ENCODE results near the gene CADM1. TPM values are rescaled to one million over a fixed set of nuclear protein-coding genes. Genes with fewer than 3 reads are reported as not detected.

The CADM1 gene
- total RNA-seq, 1 experiment from 2014 or later: 1.1 TPM

DNA sequence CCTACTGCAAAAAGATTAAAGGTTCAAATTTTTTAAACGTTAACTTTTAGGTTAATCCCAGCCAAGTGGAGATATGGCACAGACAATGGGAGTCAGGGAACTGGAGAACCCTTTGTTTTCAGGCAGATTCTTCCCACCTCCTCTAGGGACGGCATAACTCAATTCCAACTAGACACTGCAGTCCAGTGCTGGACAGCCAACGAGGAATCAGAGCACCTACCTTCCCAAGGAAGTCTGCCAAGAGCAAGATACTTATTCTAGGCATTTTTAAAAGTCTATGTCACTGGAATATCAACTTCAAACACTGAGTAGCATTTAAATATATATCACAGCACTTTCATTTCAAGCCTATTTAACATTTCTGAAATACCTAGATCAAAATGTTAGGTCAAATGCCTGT lies 7.3 kb downstream of the CADM1 start:
- Histone ChIP-seq H4K20me1 (ENCODE audit: low read length) (no peaks in the 10 kb centered on the region), H3K4me3 (ENCODE audit: low read length) (no peak overlapping the region), H3K4me1 (ENCODE audit: insufficient read depth, low read length) (no peaks in the 10 kb centered on the region), H3K9me3 (ENCODE audit: low read length) (no peaks in the 10 kb centered on the region), H3K27me3 (ENCODE audit: low read length) (peaks cover 14% of the 10 kb centered on the region), H3F3A (ENCODE audit: low read length, unreplicated experiment) (no peaks in the 10 kb centered on the region), H3K9me2 (replicated peaks; ENCODE audit: low read length) (no peaks in the 10 kb centered on the region), H2AFZ (ENCODE audit: low read length) (no peak overlapping the region), H3K27ac (ENCODE audit: low read length) (no peak overlapping the region), H3K4me2 (ENCODE audit: low read length) (no peak overlapping the region), H3K9ac (ENCODE audit: low read length) (no peak overlapping the region), H3K79me2 (ENCODE audit: low read length) (no peaks in the 10 kb centered on the region), H3K36me3 (ENCODE audit: low read depth, low read length) (no peaks in the 10 kb centered on the region)
- BruUV-seq (replicated peaks): no TSS peak
- POLR2A ChIA-PET (ENCODE audit: unreplicated experiment): no interaction called here
- intact Hi-C loops (cut with micrococcal nuclease): no loop called here
- no peak for DNase-seq
- ATAC-seq: no peak
- TF ChIP-seq, protein P1, sequence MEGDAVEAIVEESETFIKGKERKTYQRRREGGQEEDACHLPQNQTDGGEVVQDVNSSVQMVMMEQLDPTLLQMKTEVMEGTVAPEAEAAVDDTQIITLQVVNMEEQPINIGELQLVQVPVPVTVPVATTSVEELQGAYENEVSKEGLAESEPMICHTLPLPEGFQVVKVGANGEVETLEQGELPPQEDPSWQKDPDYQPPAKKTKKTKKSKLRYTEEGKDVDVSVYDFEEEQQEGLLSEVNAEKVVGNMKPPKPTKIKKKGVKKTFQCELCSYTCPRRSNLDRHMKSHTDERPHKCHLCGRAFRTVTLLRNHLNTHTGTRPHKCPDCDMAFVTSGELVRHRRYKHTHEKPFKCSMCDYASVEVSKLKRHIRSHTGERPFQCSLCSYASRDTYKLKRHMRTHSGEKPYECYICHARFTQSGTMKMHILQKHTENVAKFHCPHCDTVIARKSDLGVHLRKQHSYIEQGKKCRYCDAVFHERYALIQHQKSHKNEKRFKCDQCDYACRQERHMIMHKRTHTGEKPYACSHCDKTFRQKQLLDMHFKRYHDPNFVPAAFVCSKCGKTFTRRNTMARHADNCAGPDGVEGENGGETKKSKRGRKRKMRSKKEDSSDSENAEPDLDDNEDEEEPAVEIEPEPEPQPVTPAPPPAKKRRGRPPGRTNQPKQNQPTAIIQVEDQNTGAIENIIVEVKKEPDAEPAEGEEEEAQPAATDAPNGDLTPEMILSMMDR (conservative IDR thresholded peaks at IDR 0.05; ENCODE audit: low read depth, low read length): no peak
- CTCF ChIA-PET: no interaction called here

DNA sequence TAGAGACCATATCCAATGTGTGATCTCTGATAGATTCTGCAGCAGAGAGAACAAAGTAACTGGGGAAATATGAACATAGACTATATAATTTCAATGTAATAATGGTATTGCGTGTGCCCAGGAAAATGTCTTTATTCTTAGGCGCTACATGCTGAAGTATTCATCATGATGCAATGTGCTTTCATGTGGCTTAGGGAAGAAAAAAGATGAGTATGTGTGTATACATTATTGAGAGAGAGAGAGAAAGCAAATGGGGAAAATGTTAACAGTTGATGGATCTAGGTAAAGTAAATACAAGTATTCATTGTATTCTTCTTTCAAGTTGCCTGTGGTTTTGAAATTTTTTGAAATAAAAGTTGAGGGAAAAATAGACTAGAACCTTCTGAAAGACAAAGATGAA lies 10.3 kb downstream of the CADM1 start:
- no peaks in the 10 kb centered on the region for H3F3A ChIP-seq (ENCODE audit: low read length, unreplicated experiment)
- no peak overlapping the region for H3K27ac ChIP-seq (ENCODE audit: low read length)
- no peaks in the 10 kb centered on the region for H3K79me2 ChIP-seq (ENCODE audit: low read length)
- H3K4me2 ChIP-seq (ENCODE audit: low read length): no peak overlapping the region
- H3K9ac ChIP-seq (ENCODE audit: low read length): no peak overlapping the region
- no peaks in the 10 kb centered on the region for H3K9me2 ChIP-seq (replicated peaks; ENCODE audit: low read length)
- CTCF ChIA-PET: no interaction called here
- TF ChIP-seq EZH2phosphoT487 (IDR thresholded peaks at IDR 0.05; ENCODE audit: borderline replicate concordance, low read length) (no peak), EZH2 (IDR thresholded peaks at IDR 0.05; ENCODE audit: low read length, unreplicated experiment) (no peak)
- TF ChIP-seq, protein P1 (conservative IDR thresholded peaks at IDR 0.05; ENCODE audit: low read depth, low read length): no peak
- DNase-seq: no peak
- no peaks in the 10 kb centered on the region for H3K36me3 ChIP-seq (ENCODE audit: low read depth, low read length)
- no peaks in the 10 kb centered on the region for H3K9me3 ChIP-seq (ENCODE audit: low read length)
- H3K4me1 ChIP-seq (ENCODE audit: insufficient read depth, low read length): no peaks in the 10 kb centered on the region
- intact Hi-C loops (cut with micrococcal nuclease): no loop called here
- no TSS peak for BruUV-seq (replicated peaks)
- no peak overlapping the region for H2AFZ ChIP-seq (ENCODE audit: low read length)
- ATAC-seq: no peak
- H3K27me3 ChIP-seq (ENCODE audit: low read length): no peaks in the 10 kb centered on the region
- POLR2A ChIA-PET (ENCODE audit: unreplicated experiment): no interaction called here
- no peak overlapping the region for H3K4me3 ChIP-seq (ENCODE audit: low read length)
- H4K20me1 ChIP-seq (ENCODE audit: low read length): no peaks in the 10 kb centered on the region

DNA sequence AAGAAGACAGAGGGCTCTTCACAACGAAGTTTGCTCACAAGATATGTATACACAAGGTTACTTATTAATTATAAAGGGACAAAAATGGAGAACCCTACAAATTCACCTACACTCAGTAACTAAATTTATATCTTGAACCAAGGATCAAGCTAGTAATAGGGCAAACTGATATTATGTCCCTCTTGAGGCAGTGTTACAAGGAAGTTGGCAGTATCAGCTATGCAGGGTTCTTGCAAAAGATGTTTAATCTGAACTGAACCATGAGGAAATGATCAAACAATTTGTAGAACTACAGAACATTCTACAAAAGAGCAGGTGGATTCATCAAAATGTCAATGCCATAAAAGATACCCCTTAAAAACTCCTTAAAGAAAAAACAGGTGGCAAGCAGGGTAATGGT lies 10.7 kb downstream of the CADM1 start:
- no peak for ATAC-seq
- no peak for DNase-seq
- no TSS peak for BruUV-seq (replicated peaks)
- no peaks in the 10 kb centered on the region for H3K27me3 ChIP-seq (ENCODE audit: low read length)
- no peaks in the 10 kb centered on the region for H3K9me2 ChIP-seq (replicated peaks; ENCODE audit: low read length)
- no peak overlapping the region for H3K4me3 ChIP-seq (ENCODE audit: low read length)
- H3K27ac ChIP-seq (ENCODE audit: low read length): no peak overlapping the region
- POLR2A ChIA-PET (ENCODE audit: unreplicated experiment): no interaction called here
- no peak overlapping the region for H3K4me2 ChIP-seq (ENCODE audit: low read length)
- no peak overlapping the region for H2AFZ ChIP-seq (ENCODE audit: low read length)
- TF ChIP-seq, protein P1 (conservative IDR thresholded peaks at IDR 0.05; ENCODE audit: low read depth, low read length): no peak
- TF ChIP-seq EZH2 (IDR thresholded peaks at IDR 0.05; ENCODE audit: low read length, unreplicated experiment) (no peak), EZH2phosphoT487 (IDR thresholded peaks at IDR 0.05; ENCODE audit: borderline replicate concordance, low read length) (no peak)
- no peaks in the 10 kb centered on the region for H3K4me1 ChIP-seq (ENCODE audit: insufficient read depth, low read length)
- H4K20me1 ChIP-seq (ENCODE audit: low read length): no peaks in the 10 kb centered on the region
- intact Hi-C loops (cut with micrococcal nuclease): no loop called here
- H3K79me2 ChIP-seq (ENCODE audit: low read length): no peaks in the 10 kb centered on the region
- no peaks in the 10 kb centered on the region for H3K9me3 ChIP-seq (ENCODE audit: low read length)
- H3F3A ChIP-seq (ENCODE audit: low read length, unreplicated experiment): no peaks in the 10 kb centered on the region
- H3K9ac ChIP-seq (ENCODE audit: low read length): no peak overlapping the region
- CTCF ChIA-PET: no interaction called here
- H3K36me3 ChIP-seq (ENCODE audit: low read depth, low read length): no peaks in the 10 kb centered on the region
